BE2C (cell line): Measurements from ENCODE around the gene PI4KB.

Source experiments
- DNase-seq: peaks from one replicate; pipeline ENCODE4 v3.0.0-alpha.2; 2020
- H3K27me3 ChIP-seq: fragments of 250-450 bp; sonication (Bioruptor Pico); 2 replicates; pipeline ENCODE4 v1.5.1; 2020; ENCODE audit warnings: mild to moderate bottlenecking
- H3K36me3 ChIP-seq: fragments of 250-450 bp; sonication (Bioruptor Pico); 2 replicates; pipeline ENCODE4 v1.5.1; 2020; ENCODE audit warnings: mild to moderate bottlenecking
- H3K4me1 ChIP-seq: fragments of 250-450 bp; sonication (Bioruptor Pico); 2 replicates; pipeline ENCODE4 v1.5.1; 2020
- H3K4me3 ChIP-seq: 2 replicates; pipeline ENCODE4 v1.5.1; 2011; ENCODE audit warnings: low read depth, low read length
- H3K9me3 ChIP-seq: fragments of 250-450 bp; sonication (Bioruptor Pico); 2 replicates; pipeline ENCODE4 v1.5.1; 2020
- TF ChIP-seq, protein P1 (sequence below): IDR thresholded peaks from 2 replicates; pipeline ENCODE4 v1.5.1; 2012; ENCODE audit warnings: mild to moderate bottlenecking, low read depth, low read length

Gene PI4KB

DNA sequence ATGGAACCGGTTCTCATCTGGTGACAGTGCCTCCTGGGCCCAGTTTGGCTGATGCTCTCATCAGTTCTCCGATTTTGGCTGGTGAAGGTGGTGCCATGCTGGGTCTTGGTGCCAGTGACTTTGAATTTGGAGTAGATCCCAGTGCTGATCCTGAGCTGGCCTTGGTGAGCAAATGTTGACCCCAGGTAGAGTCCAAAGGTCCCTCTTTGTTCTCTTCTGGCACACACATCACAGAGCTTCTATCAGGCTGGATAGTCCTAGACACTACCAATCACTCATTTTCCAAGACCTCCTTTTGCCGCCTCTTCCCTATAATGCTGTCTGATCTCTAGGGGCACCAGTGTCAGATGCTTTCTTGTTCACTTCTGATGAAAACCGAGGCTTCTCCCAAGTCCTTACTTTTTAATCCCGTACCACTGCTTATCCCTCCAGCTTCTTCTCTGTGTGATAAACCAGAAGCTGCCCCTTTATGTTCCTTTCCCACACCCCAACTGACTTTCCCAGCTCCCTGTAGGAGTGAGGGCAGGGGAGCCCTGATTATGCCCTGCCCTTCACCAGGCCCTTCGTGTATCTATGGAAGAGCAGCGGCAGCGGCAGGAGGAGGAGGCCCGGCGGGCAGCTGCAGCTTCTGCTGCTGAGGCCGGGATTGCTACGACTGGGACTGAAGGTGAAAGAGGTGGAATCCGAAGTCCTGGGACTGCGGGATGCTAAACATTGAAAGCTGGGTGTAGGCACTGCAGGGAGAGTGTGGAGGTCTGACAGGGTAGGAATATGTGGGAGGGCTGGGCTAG lies 61.6 kb downstream of the PI4KB start:
- Histone ChIP-seq H3K36me3 (peaks cover 54% of the 10 kb centered on the region), H3K9me3 (no peaks in the 10 kb centered on the region), H3K27me3 (no peaks in the 10 kb centered on the region), H3K4me3 (no peak overlapping the region), H3K4me1 (no peaks in the 10 kb centered on the region)
- no peak for DNase-seq
- TF ChIP-seq, protein P1, sequence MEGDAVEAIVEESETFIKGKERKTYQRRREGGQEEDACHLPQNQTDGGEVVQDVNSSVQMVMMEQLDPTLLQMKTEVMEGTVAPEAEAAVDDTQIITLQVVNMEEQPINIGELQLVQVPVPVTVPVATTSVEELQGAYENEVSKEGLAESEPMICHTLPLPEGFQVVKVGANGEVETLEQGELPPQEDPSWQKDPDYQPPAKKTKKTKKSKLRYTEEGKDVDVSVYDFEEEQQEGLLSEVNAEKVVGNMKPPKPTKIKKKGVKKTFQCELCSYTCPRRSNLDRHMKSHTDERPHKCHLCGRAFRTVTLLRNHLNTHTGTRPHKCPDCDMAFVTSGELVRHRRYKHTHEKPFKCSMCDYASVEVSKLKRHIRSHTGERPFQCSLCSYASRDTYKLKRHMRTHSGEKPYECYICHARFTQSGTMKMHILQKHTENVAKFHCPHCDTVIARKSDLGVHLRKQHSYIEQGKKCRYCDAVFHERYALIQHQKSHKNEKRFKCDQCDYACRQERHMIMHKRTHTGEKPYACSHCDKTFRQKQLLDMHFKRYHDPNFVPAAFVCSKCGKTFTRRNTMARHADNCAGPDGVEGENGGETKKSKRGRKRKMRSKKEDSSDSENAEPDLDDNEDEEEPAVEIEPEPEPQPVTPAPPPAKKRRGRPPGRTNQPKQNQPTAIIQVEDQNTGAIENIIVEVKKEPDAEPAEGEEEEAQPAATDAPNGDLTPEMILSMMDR, result no peak

DNA sequence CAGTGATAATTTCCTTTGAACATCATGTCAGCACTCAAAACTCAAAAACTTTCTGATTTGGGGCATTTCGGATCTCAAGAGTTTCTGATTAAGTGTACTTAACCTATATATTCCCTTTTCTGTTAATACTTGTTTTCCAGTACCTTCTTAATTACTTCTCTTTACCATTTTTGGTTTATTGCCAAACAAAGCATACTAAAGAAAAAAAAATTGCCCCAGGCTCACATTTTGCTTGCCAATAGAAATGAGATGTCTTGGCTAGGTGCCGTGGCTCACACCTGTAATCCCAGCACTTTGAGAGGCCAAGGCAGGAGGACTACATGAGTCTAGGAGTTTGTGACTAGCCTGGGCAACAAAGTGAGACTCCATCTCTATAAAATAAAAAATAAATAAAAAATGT lies 67.9 kb downstream of the PI4KB start:
- Histone ChIP-seq H3K36me3 (peaks cover 21% of the 10 kb centered on the region), H3K27me3 (no peaks in the 10 kb centered on the region), H3K9me3 (no peaks in the 10 kb centered on the region), H3K4me3 (no peak overlapping the region), H3K4me1 (peaks cover 3% of the 10 kb centered on the region)
- DNase-seq, result no peak
- TF ChIP-seq, protein P1, result no peak

DNA sequence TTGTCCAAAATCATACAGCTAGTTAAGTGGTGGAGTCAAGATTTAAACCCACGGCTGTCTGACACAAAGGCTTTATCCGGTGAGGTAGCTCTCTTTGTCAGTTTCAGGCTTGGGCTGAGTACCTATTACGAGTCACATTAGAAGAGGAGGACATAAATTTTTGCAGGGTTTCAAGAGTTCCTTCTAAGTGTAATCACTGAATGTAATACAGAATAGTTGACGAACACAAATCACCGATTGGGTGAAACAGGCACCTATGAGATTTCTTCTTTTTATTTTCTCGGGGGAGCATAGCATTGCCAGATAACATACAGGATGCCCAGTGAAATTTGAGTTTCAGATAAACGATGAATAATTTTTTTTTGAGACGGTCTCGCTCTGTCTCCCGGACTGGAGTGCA lies 71.8 kb downstream of the PI4KB start:
- H3K27me3 ChIP-seq, result no peaks in the 10 kb centered on the region
- TF ChIP-seq, protein P1, result no peak
- no peak for DNase-seq

DNA sequence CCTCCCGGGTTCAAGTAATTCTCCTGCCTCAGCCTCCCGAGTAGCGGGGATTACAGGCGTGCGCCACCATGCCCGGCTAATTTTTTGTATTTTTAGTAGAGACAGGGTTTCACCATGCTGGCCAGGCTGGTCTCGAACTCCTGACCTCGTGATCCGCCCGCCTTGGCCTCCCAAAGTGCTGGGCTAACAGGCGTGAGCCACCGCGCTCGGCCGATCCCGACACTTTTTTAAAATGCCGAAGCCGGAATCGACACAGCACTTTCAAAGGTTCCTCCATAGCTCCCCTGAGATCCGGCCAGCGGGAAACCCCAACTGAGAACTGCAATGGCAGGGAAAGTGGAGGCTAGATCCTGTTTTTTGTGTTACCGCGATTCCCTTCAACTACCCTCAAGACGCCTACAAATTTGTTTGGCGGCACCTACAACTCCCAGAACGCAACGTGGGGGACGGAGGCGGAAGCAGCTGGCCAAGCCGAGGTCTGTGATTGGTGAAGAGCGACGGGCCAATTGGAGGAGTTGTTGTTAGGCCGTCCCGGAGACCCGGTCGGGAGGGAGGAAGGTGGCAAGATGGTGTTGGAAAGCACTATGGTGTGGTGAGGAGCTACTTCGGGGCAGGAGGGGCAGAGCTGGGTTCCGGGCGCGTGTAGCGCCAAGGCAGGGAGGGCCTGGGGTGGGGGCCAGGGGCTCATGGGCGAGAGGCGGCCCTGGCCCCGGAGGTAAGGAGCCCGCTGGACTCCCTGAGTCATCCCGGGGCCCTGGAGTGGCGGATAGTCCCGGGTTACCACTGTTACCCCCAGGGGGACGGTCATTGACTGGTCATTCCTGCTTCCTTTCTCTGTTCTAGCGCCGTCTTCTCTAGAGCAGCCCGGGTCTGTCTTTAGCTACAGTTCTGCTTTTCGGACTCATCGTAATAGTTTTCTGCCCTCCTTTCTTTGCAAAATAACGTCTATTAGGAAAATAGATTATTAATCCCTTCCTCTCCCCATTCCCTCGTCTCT lies 72.7 kb downstream of the PI4KB start, which contains the start of gene PSMD4:
TSS of gene PSMD4 (plus strand) at position 518 of the 997 bp plus-strand sequence. CDS start at position 567, 49 bp downstream.
- Histone ChIP-seq H3K27me3 (no peaks in the 10 kb centered on the region), H3K36me3 (peaks cover 4% of the 10 kb centered on the region), H3K4me3 (peak within 1 kb of the TSS; percentile 99), H3K4me1 (peaks cover 3% of the 10 kb centered on the region), H3K9me3 (no peaks in the 10 kb centered on the region)
- DNase-seq, result peak; percentile 95
- TF ChIP-seq, protein P1, result no peak

More for the DNA sequence above, 71.8 kb downstream of the PI4KB start:
- peaks cover 3% of the 10 kb centered on the region for H3K4me1 ChIP-seq
- no peaks in the 10 kb centered on the region; the same call in 1 of the 2 replicates for H3K36me3 ChIP-seq
- H3K4me3 ChIP-seq, result peak overlapping the region; percentile 99
- H3K9me3 ChIP-seq, result no peaks in the 10 kb centered on the region

DNA sequence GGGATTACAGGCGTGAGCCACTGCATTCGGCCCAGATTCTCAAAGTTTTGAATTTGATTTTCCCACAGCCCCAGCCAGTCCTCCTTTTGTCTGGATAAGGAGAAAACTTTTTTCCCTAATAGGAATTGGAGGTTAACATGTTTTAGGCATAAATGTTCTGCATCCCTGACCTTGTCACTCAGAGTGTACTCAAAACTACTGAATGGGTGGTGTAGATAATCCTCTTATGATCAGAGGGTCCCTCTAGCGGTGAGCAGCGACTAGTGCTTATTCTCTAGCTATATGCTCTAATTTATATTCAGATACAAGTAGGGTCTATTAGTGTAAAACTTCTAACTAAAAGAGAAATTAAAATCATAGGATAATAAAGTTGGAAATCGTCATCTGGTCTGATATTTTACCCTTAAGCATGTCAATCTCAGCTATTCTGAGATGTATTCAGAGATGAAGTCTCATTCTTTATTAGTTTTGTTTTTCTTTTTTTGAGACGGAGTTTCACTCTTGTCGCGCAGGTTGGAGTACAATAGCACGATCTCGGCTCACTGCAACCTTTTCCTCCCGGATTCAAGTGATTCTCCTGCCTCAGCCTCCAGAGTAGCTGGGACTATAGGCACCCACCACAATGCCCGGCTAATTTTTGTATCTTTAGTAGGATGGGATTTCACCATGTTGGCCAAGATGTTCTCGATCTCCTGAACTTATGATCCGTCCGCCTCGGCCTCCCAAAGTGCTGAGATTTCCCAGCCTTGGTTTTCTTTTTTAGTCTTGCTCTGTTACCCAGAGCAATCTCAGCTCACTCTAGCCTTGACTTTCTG lies 75.4 kb downstream of the PI4KB start:
- TF ChIP-seq, protein P1, result peak; percentile 94
- peak; percentile 73 for DNase-seq
- Histone ChIP-seq H3K4me3 (no peak overlapping the region), H3K9me3 (no peaks in the 10 kb centered on the region), H3K36me3 (peaks cover 15% of the 10 kb centered on the region), H3K27me3 (no peaks in the 10 kb centered on the region), H3K4me1 (peaks cover 3% of the 10 kb centered on the region)
